Fibroblast of the aortic adventitia (primary cell): ENCODE results near the gene KRT222. TPM values are rescaled to one million over a fixed set of nuclear protein-coding genes. Genes with fewer than 3 reads are reported as not detected.

Source experiments
- DNase-seq: peaks from one replicate; pipeline ENCODE4 v3.0.0-alpha.2; 2010; ENCODE audit warnings: low read depth
- H3K4me3 ChIP-seq: 2 replicates; pipeline ENCODE4 v1.5.1; 2011; ENCODE audit warnings: low read depth, mild to moderate bottlenecking, control low read depth, low read length, moderate library complexity
- total RNA-seq: library from RNA; depleted of rRNA; stranded (reverse); fragments of >200 nt; gene quantifications from 2 replicates; pipeline ENCODE4 v1.2.3, GENCODE V29; 2012; ENCODE audit warnings: low replicate concordance
- TF ChIP-seq, protein P1 (sequence below): IDR thresholded peaks from 2 replicates; pipeline ENCODE4 v1.5.1; 2011; ENCODE audit warnings: mild to moderate bottlenecking, low read length, control low read depth, inconsistent platforms; ENCODE audit not compliant: insufficient read depth

The KRT222 gene
- total RNA-seq = not detected in 2 replicates

DNA sequence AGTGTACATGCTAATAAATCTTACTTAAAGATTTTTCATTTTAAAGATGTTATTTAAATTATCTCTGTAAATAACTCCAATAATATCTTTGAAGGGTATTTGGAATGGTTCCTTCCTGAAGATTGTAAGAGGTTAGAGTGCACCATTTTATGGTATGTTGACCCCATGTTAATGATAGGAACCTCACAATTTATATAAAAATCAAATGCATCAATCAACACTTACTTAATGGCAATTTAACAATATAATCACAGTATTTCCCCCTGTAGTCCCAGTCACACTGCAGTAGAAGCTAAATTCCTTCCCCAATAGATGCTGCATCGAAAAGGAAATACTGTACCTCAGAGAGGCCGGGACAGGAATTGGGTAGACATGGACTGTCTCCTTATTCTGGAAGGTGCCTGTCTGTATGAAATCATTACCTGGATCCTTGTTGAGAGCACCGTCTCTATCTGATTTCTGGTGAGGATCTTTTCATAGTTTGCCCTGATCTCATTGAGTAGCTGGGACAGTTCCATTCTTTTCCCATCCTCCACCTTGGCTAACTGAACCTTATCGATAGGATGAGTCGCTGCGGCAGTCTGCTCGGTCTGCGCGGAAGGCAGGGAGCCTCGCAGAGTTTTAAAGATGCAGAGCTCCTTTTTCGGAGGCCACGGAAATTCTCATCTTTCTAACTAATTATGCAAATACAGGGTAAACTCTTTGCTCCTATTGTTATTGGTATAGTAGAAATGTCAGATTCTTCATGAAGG, at the start of gene KRT222:
KRT222 (minus strand) TSS at position 596 of the 752 bp plus-strand sequence; CDS start at position 518, 78 bp downstream.
- no peak within 1 kb of the TSS for H3K4me3 ChIP-seq
- no peak for DNase-seq
- TF ChIP-seq, protein P1, sequence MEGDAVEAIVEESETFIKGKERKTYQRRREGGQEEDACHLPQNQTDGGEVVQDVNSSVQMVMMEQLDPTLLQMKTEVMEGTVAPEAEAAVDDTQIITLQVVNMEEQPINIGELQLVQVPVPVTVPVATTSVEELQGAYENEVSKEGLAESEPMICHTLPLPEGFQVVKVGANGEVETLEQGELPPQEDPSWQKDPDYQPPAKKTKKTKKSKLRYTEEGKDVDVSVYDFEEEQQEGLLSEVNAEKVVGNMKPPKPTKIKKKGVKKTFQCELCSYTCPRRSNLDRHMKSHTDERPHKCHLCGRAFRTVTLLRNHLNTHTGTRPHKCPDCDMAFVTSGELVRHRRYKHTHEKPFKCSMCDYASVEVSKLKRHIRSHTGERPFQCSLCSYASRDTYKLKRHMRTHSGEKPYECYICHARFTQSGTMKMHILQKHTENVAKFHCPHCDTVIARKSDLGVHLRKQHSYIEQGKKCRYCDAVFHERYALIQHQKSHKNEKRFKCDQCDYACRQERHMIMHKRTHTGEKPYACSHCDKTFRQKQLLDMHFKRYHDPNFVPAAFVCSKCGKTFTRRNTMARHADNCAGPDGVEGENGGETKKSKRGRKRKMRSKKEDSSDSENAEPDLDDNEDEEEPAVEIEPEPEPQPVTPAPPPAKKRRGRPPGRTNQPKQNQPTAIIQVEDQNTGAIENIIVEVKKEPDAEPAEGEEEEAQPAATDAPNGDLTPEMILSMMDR = no peak

DNA sequence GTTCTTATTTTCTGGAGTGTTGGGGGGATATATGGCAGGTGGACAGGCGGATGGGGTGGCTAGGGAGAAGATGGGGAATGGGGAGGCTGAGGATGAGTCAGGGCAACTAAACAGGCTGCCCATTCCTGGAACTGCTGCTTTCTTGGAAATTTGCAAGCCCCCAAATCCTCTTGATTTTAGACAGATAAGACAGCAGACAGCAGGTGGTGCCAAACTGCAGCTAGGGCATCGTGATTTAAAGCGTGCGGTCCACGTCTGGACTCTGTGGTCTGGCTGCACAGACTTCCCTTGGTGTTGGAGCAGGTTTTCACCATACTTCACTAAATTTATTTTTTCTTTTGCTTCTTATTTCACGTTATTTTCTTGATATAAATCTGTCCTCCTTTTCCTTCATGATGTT, 49.5 kb upstream of the KRT222 start:
- TF ChIP-seq, protein P1 = no peak
- DNase-seq = no peak
- no peak overlapping the region for H3K4me3 ChIP-seq

- H3K4me3 ChIP-seq = no peak overlapping the region
- DNase-seq = peak; percentile 18
- TF ChIP-seq, protein P1 = no peak
These were observed 42.8 kb upstream of the KRT222 start for GRCh38 chr17:40707745-40708144.

DNA sequence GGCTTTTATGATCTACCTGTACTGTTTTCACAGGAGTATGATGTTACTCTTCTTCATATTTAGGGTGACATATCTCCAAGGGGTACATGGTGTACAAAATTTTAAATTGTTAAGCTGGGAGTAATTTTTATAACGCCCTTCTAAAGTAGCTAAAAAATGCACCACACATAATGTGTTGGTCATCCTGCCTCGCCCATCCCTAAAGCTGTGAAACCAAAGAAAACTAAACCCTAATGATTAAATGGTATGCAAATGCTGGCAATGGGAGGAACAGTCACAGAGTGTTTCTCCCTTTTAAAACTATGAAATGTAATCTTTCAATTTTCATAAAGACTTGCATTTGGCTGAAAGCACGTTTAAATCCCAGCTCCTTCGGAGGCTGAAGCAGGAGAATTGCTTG, 40.6 kb upstream of the KRT222 start:
- TF ChIP-seq, protein P1 = no peak
- no peak overlapping the region for H3K4me3 ChIP-seq
- DNase-seq = no peak

DNA sequence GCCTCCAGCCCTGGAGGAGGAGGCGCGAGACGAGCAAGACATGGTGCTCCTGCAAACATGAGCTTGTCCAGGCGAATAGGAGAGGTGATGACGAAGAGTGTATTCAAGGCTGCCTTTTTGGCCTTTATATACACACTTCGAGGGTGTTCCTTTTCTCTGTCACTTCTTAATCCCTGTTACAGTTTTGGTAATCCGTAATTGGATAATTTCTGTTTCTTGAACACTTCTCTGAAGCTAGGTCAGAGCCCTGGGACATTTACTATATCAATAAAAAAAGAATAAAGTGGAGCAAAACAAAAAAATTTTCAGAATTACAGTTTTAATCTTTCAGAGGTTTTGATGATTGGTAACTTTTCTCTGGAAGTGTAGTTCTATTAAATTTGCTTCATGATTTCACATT, 38.7 kb upstream of the KRT222 start, which contains the start of gene KRT24:
KRT24 (minus strand) TSS at position 101 of the 400 bp plus-strand sequence; CDS start at position 42, 59 bp downstream.
- no peak within 1 kb of the TSS for H3K4me3 ChIP-seq
- TF ChIP-seq, protein P1 = no peak
- DNase-seq = no peak

GRCh38 chr17:40702271-40702670, 37.3 kb upstream of the KRT222 start:
- no peak for DNase-seq
- H3K4me3 ChIP-seq = no peak overlapping the region
- TF ChIP-seq, protein P1 = no peak
